NCI-H1105 (cell line): ENCODE results near the gene RBM19.

Experiments used
- DNase-seq: peaks from one replicate; lab custom pipeline; 2025; lab: John Stamatoyannopoulos, UW

The RBM19 gene

DNA sequence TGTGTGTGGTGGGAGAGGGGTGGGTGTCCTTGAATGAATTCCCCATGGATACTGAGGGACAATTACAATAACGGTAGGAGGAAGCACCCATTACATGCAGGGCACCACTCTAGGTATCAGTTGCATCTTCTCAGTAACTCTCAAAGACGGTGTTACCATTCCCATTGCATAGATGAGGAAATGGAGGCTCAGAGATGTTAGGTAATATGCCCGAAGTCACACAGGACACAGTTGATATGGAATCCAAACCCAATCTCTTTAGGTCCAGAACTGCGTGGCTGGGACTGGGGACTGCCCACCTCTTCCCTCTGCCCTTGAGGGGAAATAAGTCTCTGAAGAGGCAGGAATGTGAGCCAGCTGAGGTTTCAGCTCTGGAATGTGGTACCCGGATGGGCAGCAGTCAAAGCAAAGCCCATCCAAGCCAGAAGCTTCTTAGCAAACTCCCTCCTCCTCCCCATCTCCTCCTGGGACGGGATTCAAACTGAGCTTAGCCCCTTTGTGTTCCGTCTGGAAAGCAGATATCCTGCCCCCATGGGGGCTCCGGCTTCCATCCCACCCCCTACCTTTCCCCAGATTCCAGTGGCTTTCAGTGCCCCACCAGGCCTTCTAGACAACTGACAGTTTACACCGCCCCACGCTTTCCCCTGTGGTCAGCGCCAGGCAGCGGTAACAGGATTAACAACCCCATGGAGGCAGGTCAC is 187.5 kb downstream of the RBM19 start:
- no peak for DNase-seq

DNA sequence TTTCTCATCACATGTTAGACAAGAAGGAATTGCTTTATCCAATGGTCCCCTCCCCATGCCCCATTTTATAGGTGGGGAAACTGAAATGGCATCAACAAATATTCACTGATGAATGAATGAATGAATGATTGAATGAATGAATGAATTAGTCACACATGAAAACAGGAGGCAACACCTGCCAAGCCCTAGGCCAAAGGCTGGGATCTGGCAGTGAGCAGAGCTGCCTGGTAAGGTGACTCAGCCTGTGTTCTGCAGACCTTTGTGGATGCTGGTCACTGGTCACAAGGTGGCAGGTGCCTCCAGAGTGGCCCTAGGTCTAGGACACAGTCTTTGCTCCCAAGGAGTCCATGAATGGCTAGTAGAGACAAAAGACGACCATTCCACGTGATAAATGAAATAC is 188.4 kb downstream of the RBM19 start:
- DNase-seq = no peak

DNA sequence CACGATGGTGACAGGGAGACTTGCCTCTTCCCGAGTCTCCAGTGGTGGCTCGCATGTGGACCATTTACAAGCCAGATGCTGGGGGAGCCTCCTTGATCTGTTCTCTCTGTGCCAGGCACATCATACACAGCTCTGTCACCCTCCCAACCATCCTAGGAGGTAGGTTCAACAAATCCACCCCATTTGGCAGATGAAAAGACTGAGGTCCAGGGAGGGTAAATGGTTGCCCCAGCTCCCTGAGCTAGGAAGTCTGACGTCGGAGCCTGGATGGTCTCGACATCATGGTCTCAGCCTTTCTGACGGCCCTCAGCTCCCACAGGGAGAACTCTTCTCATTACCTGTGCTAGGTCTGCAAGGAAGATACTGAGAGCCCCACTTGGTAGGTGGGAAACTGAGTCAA is 189.6 kb downstream of the RBM19 start:
- DNase-seq = no peak

DNA sequence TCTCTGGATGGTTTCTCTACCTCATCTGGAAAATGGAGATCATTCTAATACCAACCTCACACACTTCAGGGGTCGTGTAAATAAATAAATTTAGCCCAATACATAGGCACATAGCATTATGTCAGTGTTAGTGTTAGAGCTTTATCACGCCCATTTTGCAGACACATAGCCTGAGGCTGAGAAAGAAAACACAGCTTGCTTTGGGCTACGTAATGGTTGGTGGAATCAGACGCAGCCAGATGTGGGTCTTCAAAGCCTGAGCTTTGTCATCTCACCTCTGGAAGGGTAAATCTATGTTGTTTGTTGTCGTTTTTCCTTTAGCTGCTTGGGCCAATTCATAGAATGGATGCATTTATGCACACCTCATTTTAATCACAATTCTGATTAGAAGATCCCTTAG is 191.6 kb downstream of the RBM19 start:
- no peak for DNase-seq

DNA sequence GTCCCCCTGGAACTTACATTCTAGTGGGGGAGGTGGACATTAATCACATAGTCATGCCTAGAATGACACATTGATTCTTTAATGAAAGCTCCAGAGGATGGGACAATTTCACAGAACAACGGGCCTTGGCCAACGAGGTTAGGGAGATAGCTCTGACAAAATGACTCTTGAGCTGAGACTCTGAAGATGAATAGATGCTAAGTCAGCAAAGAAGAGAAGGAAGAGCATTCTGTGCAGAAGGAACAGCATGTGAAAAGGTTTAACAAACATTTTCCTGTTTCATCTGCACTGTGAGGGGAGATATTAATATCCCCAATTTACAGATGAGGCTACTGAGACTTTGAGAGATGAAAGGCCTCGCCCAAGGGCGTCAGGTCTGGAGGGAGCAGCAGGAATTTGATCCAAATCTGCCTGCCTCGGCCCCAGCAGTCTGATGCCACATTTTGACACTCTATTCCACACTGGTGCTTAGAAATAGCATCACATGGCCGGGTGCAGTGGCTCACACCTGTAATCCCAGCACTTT is 193.6 kb downstream of the RBM19 start:
- no peak for DNase-seq

DNA sequence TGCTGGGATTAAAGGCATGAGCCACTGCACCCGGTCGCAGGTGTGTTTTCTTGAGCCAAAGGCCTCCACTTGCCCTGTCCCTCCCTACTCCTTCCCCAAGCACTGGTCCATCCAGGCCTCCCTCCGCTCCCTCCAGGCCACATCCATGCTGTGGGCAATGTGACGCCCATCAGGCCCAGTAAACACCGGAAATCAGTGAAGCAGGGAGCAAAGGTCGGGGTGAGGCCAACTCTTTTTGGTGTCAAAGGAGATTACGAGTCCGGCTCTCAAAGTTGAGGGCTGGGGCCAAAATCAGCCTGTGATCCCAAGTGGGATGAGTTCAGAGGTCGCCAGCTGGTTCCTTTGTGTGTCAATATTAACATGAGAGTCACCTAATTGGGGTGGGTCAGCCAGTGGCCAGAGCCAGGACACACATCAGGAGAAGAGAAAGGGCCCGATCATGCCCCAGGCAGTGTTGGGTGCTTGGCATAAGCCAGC is 195.7 kb downstream of the RBM19 start:
- DNase-seq = no peak

DNA sequence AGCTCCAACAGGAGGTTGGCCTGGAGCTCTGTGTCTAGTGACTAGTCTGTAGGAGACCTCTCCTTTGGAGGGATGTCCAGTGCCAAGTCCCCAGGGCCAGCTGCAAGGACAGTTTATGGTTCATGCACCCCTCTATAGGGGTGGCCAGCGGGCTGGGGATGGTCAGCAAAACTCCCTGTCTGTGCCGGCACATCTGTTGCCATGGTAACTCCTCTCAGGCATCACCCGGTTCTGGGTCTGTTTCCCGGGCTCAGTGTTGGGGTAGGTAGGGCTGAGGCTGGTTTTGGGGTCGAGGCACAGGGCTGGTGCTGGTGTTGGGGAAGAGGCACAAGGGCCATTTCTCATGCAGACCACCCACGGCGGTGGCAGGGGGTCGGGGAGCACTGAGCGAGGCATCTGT is 196.8 kb downstream of the RBM19 start:
- no peak for DNase-seq

DNA sequence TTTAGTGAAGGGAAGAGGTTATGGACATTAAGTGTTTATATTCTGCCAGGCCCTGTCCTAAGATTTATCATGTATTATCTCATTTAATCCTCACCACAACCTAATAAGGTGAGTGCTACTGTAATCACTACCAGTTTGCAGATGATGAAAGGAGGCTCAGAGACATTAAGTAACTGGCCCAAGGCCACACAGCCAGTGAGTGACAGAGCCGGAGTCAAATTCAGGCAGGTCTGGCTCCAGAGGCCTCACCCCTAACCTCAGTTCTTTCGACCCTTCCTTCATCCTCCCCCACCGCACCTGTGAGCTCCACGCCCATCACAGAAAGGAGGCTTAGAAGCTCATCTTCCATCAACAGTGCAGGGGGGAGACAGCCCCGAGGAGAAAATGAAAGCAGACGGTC is 197.3 kb downstream of the RBM19 start:
- DNase-seq = no peak

DNA sequence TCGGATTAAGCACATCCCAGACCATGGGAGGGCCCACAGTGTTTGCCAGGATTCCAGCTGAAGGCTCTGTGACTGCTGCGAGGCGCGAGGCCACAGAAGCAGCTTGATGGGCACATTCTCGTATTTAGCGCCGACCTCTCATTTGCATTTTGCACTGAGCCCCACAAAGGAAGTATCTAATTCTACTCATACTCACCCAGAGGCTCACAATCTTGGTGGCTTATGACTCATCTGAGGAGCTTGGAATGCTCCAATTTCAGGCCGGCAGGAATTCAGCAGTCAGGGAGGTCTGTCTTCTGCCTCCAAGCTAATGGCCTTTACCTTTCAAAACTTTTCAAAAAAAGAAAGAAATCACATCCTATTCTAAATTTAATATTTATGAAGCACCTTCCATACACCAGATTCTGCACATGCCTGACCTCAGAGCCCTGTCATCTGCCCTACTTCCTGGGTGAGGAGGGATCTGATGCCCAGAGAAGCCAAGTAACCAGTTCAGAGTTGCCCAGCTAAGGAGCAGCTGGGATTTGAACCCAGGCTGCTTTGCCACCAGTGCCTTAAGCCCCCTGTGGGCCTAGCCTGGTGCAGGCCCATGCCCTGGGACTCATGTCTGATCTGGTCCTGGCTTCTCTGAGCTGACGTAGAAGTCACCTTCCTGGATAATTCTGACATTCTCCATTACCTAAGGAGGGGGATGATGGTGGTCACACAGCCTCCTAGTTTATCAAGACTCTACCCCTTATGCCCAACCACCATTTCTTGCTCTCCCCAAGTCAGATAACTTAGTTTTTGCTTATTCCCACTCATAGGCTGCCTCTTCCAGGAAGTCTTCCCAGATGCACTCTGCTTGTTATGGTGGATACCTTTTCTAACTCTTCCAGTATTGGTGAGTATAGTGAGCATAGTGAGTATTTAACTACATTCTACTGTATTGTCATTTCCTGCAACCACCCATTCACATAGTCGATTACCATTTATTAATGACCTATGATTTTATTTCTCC is 198.9 kb downstream of the RBM19 start:
- no peak for DNase-seq
